LNCaP clone FGC (cell line): Measurements from ENCODE around the gene ACP7.

Experiments
- DNase-seq: peaks from one replicate; pipeline ENCODE4 v3.0.0-alpha.2; 2011; ENCODE audit warnings: low read depth
- H3K4me3 ChIP-seq: 2 replicates; pipeline ENCODE4 v1.5.1; 2011; ENCODE audit warnings: mild to moderate bottlenecking, low read depth, low read length, control low read depth
- TF ChIP-seq, protein P1 (sequence below): IDR thresholded peaks from 2 replicates; pipeline ENCODE4 v1.5.1; 2012; ENCODE audit warnings: mild to moderate bottlenecking; ENCODE audit not compliant: control insufficient read depth, insufficient read depth; ENCODE audit errors: extremely low read depth

Gene ACP7

GRCh38 chr19:39144290-39145071 is 60.3 kb downstream of the ACP7 start:
- no peak for DNase-seq
- peak overlapping the region; percentile 19; the same call in 1 of the 2 replicates for H3K4me3 ChIP-seq

GRCh38 chr19:39145180-39145953 is 61.2 kb downstream of the ACP7 start:
- TF ChIP-seq, protein P1, sequence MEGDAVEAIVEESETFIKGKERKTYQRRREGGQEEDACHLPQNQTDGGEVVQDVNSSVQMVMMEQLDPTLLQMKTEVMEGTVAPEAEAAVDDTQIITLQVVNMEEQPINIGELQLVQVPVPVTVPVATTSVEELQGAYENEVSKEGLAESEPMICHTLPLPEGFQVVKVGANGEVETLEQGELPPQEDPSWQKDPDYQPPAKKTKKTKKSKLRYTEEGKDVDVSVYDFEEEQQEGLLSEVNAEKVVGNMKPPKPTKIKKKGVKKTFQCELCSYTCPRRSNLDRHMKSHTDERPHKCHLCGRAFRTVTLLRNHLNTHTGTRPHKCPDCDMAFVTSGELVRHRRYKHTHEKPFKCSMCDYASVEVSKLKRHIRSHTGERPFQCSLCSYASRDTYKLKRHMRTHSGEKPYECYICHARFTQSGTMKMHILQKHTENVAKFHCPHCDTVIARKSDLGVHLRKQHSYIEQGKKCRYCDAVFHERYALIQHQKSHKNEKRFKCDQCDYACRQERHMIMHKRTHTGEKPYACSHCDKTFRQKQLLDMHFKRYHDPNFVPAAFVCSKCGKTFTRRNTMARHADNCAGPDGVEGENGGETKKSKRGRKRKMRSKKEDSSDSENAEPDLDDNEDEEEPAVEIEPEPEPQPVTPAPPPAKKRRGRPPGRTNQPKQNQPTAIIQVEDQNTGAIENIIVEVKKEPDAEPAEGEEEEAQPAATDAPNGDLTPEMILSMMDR = no peak
- no peak for DNase-seq

More at GRCh38 chr19:39144290-39145071, 60.3 kb downstream of the ACP7 start:
- TF ChIP-seq, protein P1 = no peak

GRCh38 chr19:39146091-39146490 is 61.9 kb downstream of the ACP7 start:
- TF ChIP-seq, protein P1 = no peak
- no peak overlapping the region for H3K4me3 ChIP-seq
- no peak for DNase-seq

More at GRCh38 chr19:39145180-39145953, 61.2 kb downstream of the ACP7 start:
- peak overlapping the region; percentile 5; the same call in 1 of the 2 replicates for H3K4me3 ChIP-seq

DNA sequence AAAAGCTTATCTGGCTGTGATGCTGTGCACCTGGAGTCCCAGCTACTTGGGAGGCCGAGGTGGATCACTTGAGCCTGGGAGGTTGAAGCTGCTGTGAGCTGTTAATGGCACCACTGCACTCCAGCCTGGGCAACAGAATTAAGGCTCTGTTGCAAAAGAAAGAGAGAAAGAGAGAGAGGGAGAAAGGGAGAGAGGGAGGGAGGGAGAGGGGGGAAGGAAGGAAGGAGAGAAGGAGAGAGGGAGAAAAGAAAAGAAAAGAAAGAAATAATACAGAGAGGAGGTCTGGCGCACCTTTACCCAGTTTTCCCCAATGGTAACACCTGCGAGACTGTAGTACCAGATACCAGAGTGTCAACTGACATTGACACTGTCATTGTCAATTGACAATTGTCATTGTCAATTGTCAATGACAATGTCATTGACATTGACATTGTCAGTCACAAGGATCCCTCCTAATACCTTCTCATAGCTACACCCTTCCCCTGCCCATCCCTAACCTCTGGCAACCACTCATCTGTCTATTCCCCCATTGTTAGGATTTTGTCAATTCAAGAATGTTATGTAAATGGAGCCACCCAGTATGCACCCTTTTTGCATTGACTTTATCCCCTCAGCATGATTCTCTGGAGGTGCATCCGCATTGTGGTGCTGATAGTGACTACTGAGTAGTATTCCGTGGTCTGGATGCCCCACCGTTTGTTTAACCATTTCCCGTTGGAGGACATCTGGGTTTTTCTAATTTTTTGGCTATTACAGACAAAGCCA is 62.7 kb downstream of the ACP7 start:
- TF ChIP-seq, protein P1 = no peak
- DNase-seq = no peak
- H3K4me3 ChIP-seq = no peak overlapping the region

DNA sequence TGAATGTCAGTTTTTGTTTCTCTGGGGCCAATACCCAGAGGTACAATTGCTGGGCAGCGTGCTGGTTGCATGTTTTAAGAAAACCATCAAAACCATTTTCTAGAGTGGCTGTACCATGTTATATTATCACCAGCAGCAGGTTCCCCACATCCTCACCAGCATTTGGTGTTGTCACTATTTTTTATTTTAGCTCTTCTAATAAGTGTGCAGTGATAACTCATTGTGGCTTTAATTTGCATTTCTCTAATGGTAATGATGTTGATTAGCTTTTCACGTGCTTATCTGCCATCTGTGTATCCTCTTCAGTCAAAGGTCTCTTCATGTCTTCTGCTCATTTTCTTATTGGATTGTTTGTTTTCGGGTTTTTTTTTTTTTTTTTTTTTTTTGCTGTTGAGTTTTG is 63.3 kb downstream of the ACP7 start:
- TF ChIP-seq, protein P1 = no peak
- DNase-seq = no peak
- no peak overlapping the region for H3K4me3 ChIP-seq

DNA sequence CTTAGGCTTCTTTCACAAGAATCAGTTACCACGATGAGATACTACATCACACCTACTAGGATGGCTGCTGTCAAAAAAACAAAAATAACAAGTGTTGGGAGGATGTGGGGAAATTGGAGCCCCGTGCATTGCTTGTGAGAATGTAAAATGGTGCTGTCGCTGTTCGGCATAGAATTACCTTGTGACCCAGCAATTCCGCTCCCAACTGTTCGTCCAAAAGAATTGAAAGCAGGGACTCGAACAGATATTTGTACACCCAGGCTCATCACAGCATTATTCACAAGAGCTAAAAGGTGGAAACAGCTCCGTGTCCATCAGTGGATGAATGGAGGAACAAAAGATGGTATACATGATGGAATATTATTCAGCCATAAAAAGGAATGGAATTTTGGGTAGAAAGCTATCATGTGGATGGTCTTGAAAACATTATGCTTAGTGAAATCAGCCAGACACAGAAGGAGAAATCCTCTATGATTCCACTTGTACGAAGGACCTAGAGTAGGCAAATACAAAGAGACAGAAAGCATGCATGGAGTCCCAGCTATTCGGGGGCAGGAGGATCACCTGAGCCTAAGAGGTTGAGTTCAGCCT is 64.9 kb downstream of the ACP7 start:
- no peak overlapping the region for H3K4me3 ChIP-seq
- no peak for DNase-seq
- TF ChIP-seq, protein P1 = no peak
